SK-N-SH treated with all-trans-retinoic acid at 6 μM for 48 hours (cell line): Measurements from ENCODE around the gene SCN9A.

Experiments used
- ATAC-seq: fragments of 200-7000 bp; cut with Tn5 transposase; 3 replicates; pipeline ENCODE4 v1.9.1; 2020; ENCODE audit warnings: mild to moderate bottlenecking, moderate library complexity
- BACH2 ChIP-seq: fragments of 250-450 bp; sonication (Bioruptor Pico); IDR thresholded peaks from 2 replicates; pipeline ENCODE4 v1.9.0; 2021; ENCODE audit warnings: mild to moderate bottlenecking, borderline replicate concordance
- CSDC2 ChIP-seq: fragments of 250-450 bp; sonication (Bioruptor Pico); IDR thresholded peaks from 2 replicates; pipeline ENCODE4 v1.5.0; 2020; ENCODE audit warnings: mild to moderate bottlenecking, moderate library complexity
- ESRRG ChIP-seq: fragments of 250-450 bp; sonication (Bioruptor Pico); IDR thresholded peaks from 2 replicates; pipeline ENCODE4 v1.6.1; 2021; ENCODE audit warnings: mild to moderate bottlenecking
- ISL1 ChIP-seq: fragments of 250-450 bp; sonication (Bioruptor Pico); IDR thresholded peaks from 2 replicates; pipeline ENCODE4 v2.1.2; 2022; ENCODE audit warnings: mild to moderate bottlenecking, moderate library complexity
- PPARA ChIP-seq: fragments of 250-450 bp; sonication (Bioruptor Pico); IDR thresholded peaks from 2 replicates; pipeline ENCODE4 v1.5.0; 2020; ENCODE audit warnings: mild to moderate bottlenecking, borderline replicate concordance
- RARB ChIP-seq: fragments of 250-450 bp; sonication (Bioruptor Pico); IDR thresholded peaks from 2 replicates; pipeline ENCODE4 v1.8.0; 2021; ENCODE audit warnings: mild to moderate bottlenecking, moderate library complexity
- TCF4 ChIP-seq: fragments of 250-450 bp; sonication (Bioruptor Pico); IDR thresholded peaks from 2 replicates; pipeline ENCODE4 v1.8.0; 2021; ENCODE audit warnings: mild to moderate bottlenecking, moderate library complexity, borderline replicate concordance
- TOX ChIP-seq: fragments of 250-450 bp; sonication (Bioruptor Pico); IDR thresholded peaks from 2 replicates; pipeline ENCODE4 v1.8.0; 2021; ENCODE audit warnings: mild to moderate bottlenecking, moderate library complexity, borderline replicate concordance
- TSHZ2 ChIP-seq: fragments of 250-450 bp; sonication (Bioruptor Pico); IDR thresholded peaks from 2 replicates; pipeline ENCODE4 v1.5.0; 2020; ENCODE audit warnings: mild to moderate bottlenecking, moderate library complexity
- ZFP30 ChIP-seq: fragments of 450-650 bp; formaldehyde crosslinking; IDR thresholded peaks from 2 replicates; pipeline ENCODE4 v1.5.0; 2022; ENCODE audit warnings: mild to moderate bottlenecking, moderate library complexity
- ZNF565 ChIP-seq: fragments of 450-650 bp; formaldehyde crosslinking; conservative IDR thresholded peaks from 2 replicates; pipeline ENCODE4 v1.5.0; 2020; ENCODE audit warnings: low read depth, mild to moderate bottlenecking, moderate library complexity
- TF ChIP-seq, protein P1 (sequence below): fragments of 250-450 bp; sonication (Bioruptor Pico); IDR thresholded peaks from 2 replicates; pipeline ENCODE4 v1.5.1; 2021; ENCODE audit warnings: mild to moderate bottlenecking, moderate library complexity
- TF ChIP-seq, protein P2 (sequence below): fragments of 250-450 bp; sonication (Bioruptor Pico); IDR thresholded peaks from 2 replicates; pipeline ENCODE4 v1.8.0; 2020; ENCODE audit warnings: mild to moderate bottlenecking, moderate library complexity, borderline replicate concordance
- TF ChIP-seq, protein P3 (sequence below): fragments of 250-450 bp; sonication (Bioruptor Pico); IDR thresholded peaks from 2 replicates; pipeline ENCODE4 v1.8.0; 2021; ENCODE audit warnings: low read depth, mild to moderate bottlenecking, moderate library complexity, borderline replicate concordance

SCN9A gene

GRCh38 chr2:166406374-166406773 is 30.6 kb upstream of the SCN9A start (continued):
- TF ChIP-seq, protein P1, sequence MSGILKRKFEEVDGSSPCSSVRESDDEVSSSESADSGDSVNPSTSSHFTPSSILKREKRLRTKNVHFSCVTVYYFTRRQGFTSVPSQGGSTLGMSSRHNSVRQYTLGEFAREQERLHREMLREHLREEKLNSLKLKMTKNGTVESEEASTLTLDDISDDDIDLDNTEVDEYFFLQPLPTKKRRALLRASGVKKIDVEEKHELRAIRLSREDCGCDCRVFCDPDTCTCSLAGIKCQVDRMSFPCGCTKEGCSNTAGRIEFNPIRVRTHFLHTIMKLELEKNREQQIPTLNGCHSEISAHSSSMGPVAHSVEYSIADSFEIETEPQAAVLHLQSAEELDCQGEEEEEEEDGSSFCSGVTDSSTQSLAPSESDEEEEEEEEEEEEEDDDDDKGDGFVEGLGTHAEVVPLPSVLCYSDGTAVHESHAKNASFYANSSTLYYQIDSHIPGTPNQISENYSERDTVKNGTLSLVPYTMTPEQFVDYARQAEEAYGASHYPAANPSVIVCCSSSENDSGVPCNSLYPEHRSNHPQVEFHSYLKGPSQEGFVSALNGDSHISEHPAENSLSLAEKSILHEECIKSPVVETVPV (CRISPR knock-in tag) = no peak

- TF ChIP-seq, protein P2, sequence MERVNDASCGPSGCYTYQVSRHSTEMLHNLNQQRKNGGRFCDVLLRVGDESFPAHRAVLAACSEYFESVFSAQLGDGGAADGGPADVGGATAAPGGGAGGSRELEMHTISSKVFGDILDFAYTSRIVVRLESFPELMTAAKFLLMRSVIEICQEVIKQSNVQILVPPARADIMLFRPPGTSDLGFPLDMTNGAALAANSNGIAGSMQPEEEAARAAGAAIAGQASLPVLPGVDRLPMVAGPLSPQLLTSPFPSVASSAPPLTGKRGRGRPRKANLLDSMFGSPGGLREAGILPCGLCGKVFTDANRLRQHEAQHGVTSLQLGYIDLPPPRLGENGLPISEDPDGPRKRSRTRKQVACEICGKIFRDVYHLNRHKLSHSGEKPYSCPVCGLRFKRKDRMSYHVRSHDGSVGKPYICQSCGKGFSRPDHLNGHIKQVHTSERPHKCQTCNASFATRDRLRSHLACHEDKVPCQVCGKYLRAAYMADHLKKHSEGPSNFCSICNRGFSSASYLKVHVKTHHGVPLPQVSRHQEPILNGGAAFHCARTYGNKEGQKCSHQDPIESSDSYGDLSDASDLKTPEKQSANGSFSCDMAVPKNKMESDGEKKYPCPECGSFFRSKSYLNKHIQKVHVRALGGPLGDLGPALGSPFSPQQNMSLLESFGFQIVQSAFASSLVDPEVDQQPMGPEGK = no peak
- no peak for TF ChIP-seq ZFP30 (CRISPR knock-in tag)
- TF ChIP-seq ZNF565 (CRISPR knock-in tag) = no peak
- no peak for TF ChIP-seq ISL1 (CRISPR knock-in tag)
- ATAC-seq = no peak
Measured at GRCh38 chr2:166405569-166405926, 29.8 kb upstream of the SCN9A start.

DNA sequence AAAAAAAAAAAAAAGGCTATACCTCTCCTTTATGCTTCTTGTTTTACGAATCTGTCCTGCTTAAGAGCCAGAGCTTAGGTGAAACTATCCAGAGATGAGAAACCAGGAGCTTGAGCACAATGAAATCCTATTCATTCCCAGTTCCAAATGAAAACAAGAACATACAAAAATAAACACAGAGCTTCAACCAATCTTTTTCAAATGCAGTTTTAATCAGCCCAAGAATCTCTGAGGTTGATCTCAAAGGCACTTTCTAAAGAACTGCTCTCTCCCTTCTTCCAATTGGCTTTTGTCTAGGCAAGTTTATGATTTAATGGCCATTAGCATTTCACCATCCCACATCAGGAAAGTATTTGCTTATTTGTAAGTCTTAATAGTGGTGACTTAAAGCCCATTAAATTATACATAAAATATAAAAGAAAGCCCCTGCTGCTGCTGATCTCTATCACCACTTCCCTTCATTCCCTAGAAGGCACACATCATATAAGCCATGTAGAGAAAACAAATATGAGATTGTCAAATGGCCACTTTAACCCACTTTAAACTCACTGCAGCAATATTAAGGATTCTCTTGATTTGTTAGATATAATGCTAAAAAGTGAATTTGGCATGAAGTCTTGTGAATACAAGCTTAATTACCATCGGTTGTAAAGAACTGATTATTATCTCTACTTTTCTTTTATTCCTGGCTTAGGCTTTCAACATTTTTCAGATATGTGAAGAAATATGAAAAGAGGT is 29.3 kb upstream of the SCN9A start:
- peak; percentile 24; the same call in 1 of the 3 replicates for ATAC-seq
- TF ChIP-seq TCF4 (CRISPR knock-in tag) (peak; percentile 14; the same call in 1 of the 2 replicates), CSDC2 (CRISPR knock-in tag) (no peak), ESRRG (no peak), ISL1 (CRISPR knock-in tag) (peak; percentile 41)

- ATAC-seq = no peak
Measured at GRCh38 chr2:166394245-166394644, 18.5 kb upstream of the SCN9A start.

More at GRCh38 chr2:166394245-166394644, 18.5 kb upstream of the SCN9A start:
- no peak for TF ChIP-seq PPARA (CRISPR knock-in tag)
- no peak for TF ChIP-seq BACH2 (CRISPR knock-in tag)
- TF ChIP-seq TCF4 (CRISPR knock-in tag) = no peak
- TF ChIP-seq, protein P2 = no peak
- no peak for TF ChIP-seq TSHZ2 (CRISPR knock-in tag)
- no peak for TF ChIP-seq ZFP30 (CRISPR knock-in tag)
- TF ChIP-seq RARB (CRISPR knock-in tag) = no peak
- TF ChIP-seq, protein P3, sequence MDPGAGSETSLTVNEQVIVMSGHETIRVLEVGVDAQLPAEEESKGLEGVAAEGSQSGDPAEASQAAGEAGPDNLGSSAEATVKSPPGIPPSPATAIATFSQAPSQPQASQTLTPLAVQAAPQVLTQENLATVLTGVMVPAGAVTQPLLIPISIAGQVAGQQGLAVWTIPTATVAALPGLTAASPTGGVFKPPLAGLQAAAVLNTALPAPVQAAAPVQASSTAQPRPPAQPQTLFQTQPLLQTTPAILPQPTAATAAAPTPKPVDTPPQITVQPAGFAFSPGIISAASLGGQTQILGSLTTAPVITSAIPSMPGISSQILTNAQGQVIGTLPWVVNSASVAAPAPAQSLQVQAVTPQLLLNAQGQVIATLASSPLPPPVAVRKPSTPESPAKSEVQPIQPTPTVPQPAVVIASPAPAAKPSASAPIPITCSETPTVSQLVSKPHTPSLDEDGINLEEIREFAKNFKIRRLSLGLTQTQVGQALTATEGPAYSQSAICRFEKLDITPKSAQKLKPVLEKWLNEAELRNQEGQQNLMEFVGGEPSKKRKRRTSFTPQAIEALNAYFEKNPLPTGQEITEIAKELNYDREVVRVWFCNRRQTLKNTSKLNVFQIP (CRISPR knock-in tag) = no peak
- no peak for TF ChIP-seq ZNF565 (CRISPR knock-in tag)
- no peak for TF ChIP-seq TOX (CRISPR knock-in tag)
